Neural progenitor cell (in vitro differentiated cells): ENCODE measurements around the gene FAM180A.
"Not testable (repeated sequence)": the region's sequence is repeated elsewhere in the genome, so short reads cannot be mapped to it uniquely, and the experiment has no call there.

Experiments
- EZH2 ChIP-seq: fragments of 200-600 bp; sonication (generic); IDR thresholded peaks from 2 replicates; pipeline ENCODE4 v1.6.1; 2017; ENCODE audit warnings: antibody characterized with exemption, mild to moderate bottlenecking, moderate library complexity
- TF ChIP-seq, protein P1 (sequence below): fragments of 200-600 bp; sonication (generic); IDR thresholded peaks from 2 replicates; pipeline ENCODE4 v1.5.1; 2017; ENCODE audit warnings: antibody characterized with exemption, mild to moderate bottlenecking

DNA sequence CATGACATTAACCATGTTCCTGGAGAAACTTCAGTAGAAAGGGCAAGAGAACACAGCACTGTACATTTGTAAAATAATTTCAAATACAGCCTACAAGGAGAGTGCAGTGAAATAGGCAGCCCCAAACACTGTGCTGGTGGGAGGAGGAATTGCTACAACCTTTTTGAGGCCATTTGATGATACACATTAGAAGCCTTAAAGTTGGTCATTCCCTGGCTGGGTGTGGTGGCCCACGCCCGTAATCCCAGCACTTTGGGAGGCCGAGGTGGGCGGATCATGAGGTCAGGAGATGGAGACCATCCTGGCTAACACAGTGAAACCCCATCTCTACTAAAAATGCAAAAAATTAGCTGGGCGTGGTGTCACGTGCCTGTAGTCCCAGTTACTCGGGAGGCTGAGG, 56.0 kb downstream of the FAM180A start:
- TF ChIP-seq, protein P1, sequence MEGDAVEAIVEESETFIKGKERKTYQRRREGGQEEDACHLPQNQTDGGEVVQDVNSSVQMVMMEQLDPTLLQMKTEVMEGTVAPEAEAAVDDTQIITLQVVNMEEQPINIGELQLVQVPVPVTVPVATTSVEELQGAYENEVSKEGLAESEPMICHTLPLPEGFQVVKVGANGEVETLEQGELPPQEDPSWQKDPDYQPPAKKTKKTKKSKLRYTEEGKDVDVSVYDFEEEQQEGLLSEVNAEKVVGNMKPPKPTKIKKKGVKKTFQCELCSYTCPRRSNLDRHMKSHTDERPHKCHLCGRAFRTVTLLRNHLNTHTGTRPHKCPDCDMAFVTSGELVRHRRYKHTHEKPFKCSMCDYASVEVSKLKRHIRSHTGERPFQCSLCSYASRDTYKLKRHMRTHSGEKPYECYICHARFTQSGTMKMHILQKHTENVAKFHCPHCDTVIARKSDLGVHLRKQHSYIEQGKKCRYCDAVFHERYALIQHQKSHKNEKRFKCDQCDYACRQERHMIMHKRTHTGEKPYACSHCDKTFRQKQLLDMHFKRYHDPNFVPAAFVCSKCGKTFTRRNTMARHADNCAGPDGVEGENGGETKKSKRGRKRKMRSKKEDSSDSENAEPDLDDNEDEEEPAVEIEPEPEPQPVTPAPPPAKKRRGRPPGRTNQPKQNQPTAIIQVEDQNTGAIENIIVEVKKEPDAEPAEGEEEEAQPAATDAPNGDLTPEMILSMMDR = not testable (repeated sequence)
- TF ChIP-seq EZH2 = not testable (repeated sequence)
